Duodenal mucosa (tissue), 2 donors: ENCODE results near the gene OR52D1.

Experiments
- H3K27ac ChIP-seq: one replicate; pipeline ENCODE4 v1.7.0; 2013; ENCODE audit warnings: low read depth, low read length
- H3K27me3 ChIP-seq, 2 donors: one replicate each; pipeline ENCODE4 v1.7.0; 2013; ENCODE audit warnings: low read length in 2 of 2, control low read depth in 1 of 2; ENCODE audit not compliant: insufficient read depth in 2 of 2, control insufficient read depth in 1 of 2
- H3K36me3 ChIP-seq, 2 donors: one replicate each; pipeline ENCODE4 v1.7.0; 2013; ENCODE audit warnings: low read length in 2 of 2, control low read depth in 1 of 2; ENCODE audit not compliant: insufficient read depth in 2 of 2, control insufficient read depth in 1 of 2
- H3K4me1 ChIP-seq, 2 donors: one replicate each; pipeline ENCODE4 v1.7.0; 2013; ENCODE audit warnings: low read length in 2 of 2, control low read depth in 1 of 2; ENCODE audit not compliant: insufficient read depth in 2 of 2, control insufficient read depth in 1 of 2
- H3K4me3 ChIP-seq, 2 donors: one replicate each; pipeline ENCODE4 v1.7.0; 2013; ENCODE audit warnings: low read length in 2 of 2, low read depth in 1 of 2
- H3K9ac ChIP-seq, 2 donors: one replicate each; pipeline ENCODE4 v1.7.0; 2013; ENCODE audit warnings: low read length in 2 of 2, low read depth in 1 of 2
- H3K9me3 ChIP-seq, 2 donors: one replicate each; pipeline ENCODE4 v1.7.0; 2013; ENCODE audit warnings: low read length in 2 of 2, control low read depth in 1 of 2; ENCODE audit not compliant: control insufficient read depth in 1 of 2

The OR52D1 gene

GRCh38 chr11:5509803-5510202 lies 21.3 kb downstream of the OR52D1 start, which contains the start of gene UBQLN3:
Gene UBQLN3, minus strand, starts transcription at chr11:5509957. Its CDS starts 399 bp downstream, at chr11:5509558.
- Histone ChIP-seq H3K36me3 (no peaks in the 10 kb centered on the region), H3K9me3 (no peaks in the 10 kb centered on the region), H3K27ac (no peak within 1 kb of the TSS), H3K27me3 (no peaks in the 10 kb centered on the region), H3K4me1 (no peaks in the 10 kb centered on the region), H3K9ac (no peak within 1 kb of the TSS), H3K4me3 (no peak within 1 kb of the TSS)

GRCh38 chr11:5514841-5515240 lies 26.4 kb downstream of the OR52D1 start:
- no peak overlapping the region for H3K9ac ChIP-seq
- H3K9me3 ChIP-seq, result no peaks in the 10 kb centered on the region
- H3K27ac ChIP-seq, result no peak overlapping the region
- no peak overlapping the region for H3K4me3 ChIP-seq
- H3K36me3 ChIP-seq, result no peaks in the 10 kb centered on the region
- H3K27me3 ChIP-seq, result no peaks in the 10 kb centered on the region
- no peaks in the 10 kb centered on the region for H3K4me1 ChIP-seq

- Histone ChIP-seq H3K4me3 (no peak within 1 kb of the TSS), H3K9me3 (no peaks in the 10 kb centered on the region), H3K4me1 (no peaks in the 10 kb centered on the region), H3K9ac (no peak within 1 kb of the TSS), H3K36me3 (no peaks in the 10 kb centered on the region), H3K27ac (no peak within 1 kb of the TSS), H3K27me3 (no peaks in the 10 kb centered on the region)
These were observed 28.1 kb downstream of the OR52D1 start, which contains the start of gene UBQLNL for GRCh38 chr11:5516599-5516998. Gene UBQLNL, minus strand, starts transcription at chr11:5516699. Its CDS starts 258 bp downstream, at chr11:5516441.

- Histone ChIP-seq H3K4me1 (no peaks in the 10 kb centered on the region), H3K36me3 (no peaks in the 10 kb centered on the region), H3K9ac (no peak overlapping the region), H3K9me3 (no peaks in the 10 kb centered on the region), H3K4me3 (no peak overlapping the region), H3K27me3 (no peaks in the 10 kb centered on the region), H3K27ac (no peak overlapping the region)
These were observed 33.1 kb downstream of the OR52D1 start for GRCh38 chr11:5521540-5521939.

GRCh38 chr11:5522308-5522707 lies 33.8 kb downstream of the OR52D1 start:
- no peaks in the 10 kb centered on the region for H3K9me3 ChIP-seq
- H3K4me3 ChIP-seq, result no peak overlapping the region
- H3K27me3 ChIP-seq, result no peaks in the 10 kb centered on the region
- H3K9ac ChIP-seq, result no peak overlapping the region
- H3K27ac ChIP-seq, result no peak overlapping the region
- H3K36me3 ChIP-seq, result no peaks in the 10 kb centered on the region
- no peaks in the 10 kb centered on the region for H3K4me1 ChIP-seq

- Histone ChIP-seq H3K4me3 (no peak overlapping the region), H3K36me3 (no peaks in the 10 kb centered on the region)
These were observed 36.3 kb downstream of the OR52D1 start for GRCh38 chr11:5524756-5525155.

GRCh38 chr11:5527716-5528115 lies 39.2 kb downstream of the OR52D1 start:
- no peaks in the 10 kb centered on the region for H3K9me3 ChIP-seq
- no peaks in the 10 kb centered on the region for H3K36me3 ChIP-seq
- H3K4me3 ChIP-seq, result no peak overlapping the region
- no peaks in the 10 kb centered on the region for H3K27me3 ChIP-seq
- no peak overlapping the region for H3K27ac ChIP-seq
- H3K9ac ChIP-seq, result no peak overlapping the region
- H3K4me1 ChIP-seq, result no peaks in the 10 kb centered on the region

More at GRCh38 chr11:5524756-5525155, 36.3 kb downstream of the OR52D1 start:
- H3K27me3 ChIP-seq, result no peaks in the 10 kb centered on the region
- no peak overlapping the region for H3K27ac ChIP-seq
- no peaks in the 10 kb centered on the region for H3K9me3 ChIP-seq
- H3K9ac ChIP-seq, result no peak overlapping the region
- H3K4me1 ChIP-seq, result no peaks in the 10 kb centered on the region

GRCh38 chr11:5528495-5528894 lies 40.0 kb downstream of the OR52D1 start:
- H3K36me3 ChIP-seq, result no peaks in the 10 kb centered on the region
- no peak overlapping the region for H3K27ac ChIP-seq
- H3K9me3 ChIP-seq, result no peaks in the 10 kb centered on the region
- no peak overlapping the region for H3K9ac ChIP-seq
- no peaks in the 10 kb centered on the region for H3K4me1 ChIP-seq
- H3K4me3 ChIP-seq, result no peak overlapping the region
- no peaks in the 10 kb centered on the region for H3K27me3 ChIP-seq

GRCh38 chr11:5531053-5531831 lies 42.8 kb downstream of the OR52D1 start:
- H3K27ac ChIP-seq, result no peak overlapping the region
- H3K4me3 ChIP-seq, result no peak overlapping the region
- H3K27me3 ChIP-seq, result no peaks in the 10 kb centered on the region
- no peaks in the 10 kb centered on the region for H3K4me1 ChIP-seq
- no peak overlapping the region for H3K9ac ChIP-seq
- no peaks in the 10 kb centered on the region for H3K36me3 ChIP-seq
- H3K9me3 ChIP-seq, result no peaks in the 10 kb centered on the region

- Histone ChIP-seq H3K27me3 (no peaks in the 10 kb centered on the region), H3K27ac (no peak overlapping the region), H3K36me3 (no peaks in the 10 kb centered on the region), H3K4me3 (no peak overlapping the region), H3K9me3 (no peaks in the 10 kb centered on the region), H3K4me1 (no peaks in the 10 kb centered on the region), H3K9ac (no peak overlapping the region)
These were observed 45.6 kb downstream of the OR52D1 start for GRCh38 chr11:5534046-5534445.
